GM18951 (cell line): Measurements from ENCODE around the gene HBM.
"Not testable (repeated sequence)": the region's sequence is repeated elsewhere in the genome, so short reads cannot be mapped to it uniquely, and the experiment has no call there.

Source experiments
- POLR2A ChIP-seq: IDR thresholded peaks from 4 replicates; pipeline ENCODE4 v1.6.1; 2011; ENCODE audit warnings: mild to moderate bottlenecking; ENCODE audit not compliant: insufficient read length, insufficient read depth; ENCODE audit errors: extremely low read depth
- in situ Hi-C: fragments of 300-500 bp; cut with MboI; formaldehyde crosslinking; loops from one replicate; pipeline ENCODE4 v1.12.0; 2022; ENCODE audit warnings: low sequenced_read_pairs, mixed read lengths, inconsistent platforms; ENCODE audit not compliant: unreplicated experiment

The HBM gene

DNA sequence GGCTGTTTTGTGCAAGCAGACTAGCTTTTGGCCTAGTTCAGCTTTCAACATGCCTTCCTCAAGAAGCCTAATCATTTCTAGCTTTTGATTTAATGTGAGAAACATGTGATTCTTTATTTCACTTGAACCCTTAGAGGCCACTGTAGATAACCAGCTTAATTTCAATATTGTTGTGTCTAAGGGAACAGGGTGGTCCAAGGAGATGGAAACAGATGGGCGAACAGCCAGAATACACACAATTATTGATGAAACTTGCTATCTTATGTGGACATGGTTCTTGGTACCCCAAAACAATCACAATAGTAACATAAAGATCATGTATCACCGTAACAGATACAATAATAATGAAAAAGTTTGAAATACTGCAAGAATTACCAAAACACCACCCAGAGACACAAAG lies 32.1 kb upstream of the HBM start:
- in situ Hi-C loops: no loop called here
- no peak for TF ChIP-seq POLR2A

DNA sequence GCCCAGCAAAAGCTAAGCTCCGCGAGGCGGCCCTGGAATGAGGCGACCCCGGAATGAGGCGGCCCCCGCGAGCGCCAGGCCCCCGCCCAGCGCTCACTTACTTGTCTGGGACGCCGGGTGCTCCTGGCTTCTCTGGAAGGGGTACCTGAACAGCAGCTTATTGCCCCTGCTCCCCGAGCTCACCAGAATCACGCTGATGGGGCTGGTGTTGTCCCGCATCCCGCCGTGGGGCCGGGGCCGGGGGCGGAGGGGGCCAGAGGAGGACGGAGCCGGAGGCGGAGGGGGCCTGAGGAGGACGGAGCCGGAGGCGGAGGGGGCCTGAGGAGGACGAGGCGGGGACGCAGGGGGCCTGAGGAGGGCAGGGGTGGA lies 27.7 kb upstream of the HBM start:
- TF ChIP-seq POLR2A: no peak
- in situ Hi-C loops: no loop called here

DNA sequence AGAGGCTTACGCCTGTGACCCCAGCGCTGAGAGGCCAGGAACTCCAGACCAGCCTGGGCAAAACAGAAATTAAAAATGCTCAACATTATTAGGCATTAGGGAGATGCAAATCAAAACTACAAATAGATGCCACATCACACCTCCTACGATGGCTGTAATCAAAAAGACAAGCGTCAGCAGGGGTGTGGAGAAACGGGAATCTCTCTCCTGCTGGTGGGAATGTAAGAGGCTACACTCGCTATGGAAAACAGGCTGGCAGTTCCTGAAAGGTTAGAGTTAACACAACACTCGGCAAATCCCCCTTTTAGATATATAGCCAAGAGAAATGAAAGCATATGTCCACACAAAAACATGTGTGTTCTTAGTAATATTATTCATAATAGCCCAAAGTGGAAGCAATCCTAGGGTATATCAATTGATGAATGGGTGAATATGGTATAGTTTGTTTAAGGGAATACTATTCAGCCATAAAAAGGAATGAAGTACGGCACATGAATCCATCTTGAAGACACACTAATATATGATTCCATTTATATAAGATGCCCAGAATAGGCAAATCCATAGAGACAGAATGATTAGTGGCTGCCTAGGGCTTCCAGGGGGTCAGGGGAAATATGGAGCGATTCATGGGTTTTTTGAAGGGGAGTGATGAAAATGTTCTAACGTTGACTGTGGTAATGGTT lies 25.5 kb upstream of the HBM start:
- in situ Hi-C loops: no loop called here
- TF ChIP-seq POLR2A: no peak

DNA sequence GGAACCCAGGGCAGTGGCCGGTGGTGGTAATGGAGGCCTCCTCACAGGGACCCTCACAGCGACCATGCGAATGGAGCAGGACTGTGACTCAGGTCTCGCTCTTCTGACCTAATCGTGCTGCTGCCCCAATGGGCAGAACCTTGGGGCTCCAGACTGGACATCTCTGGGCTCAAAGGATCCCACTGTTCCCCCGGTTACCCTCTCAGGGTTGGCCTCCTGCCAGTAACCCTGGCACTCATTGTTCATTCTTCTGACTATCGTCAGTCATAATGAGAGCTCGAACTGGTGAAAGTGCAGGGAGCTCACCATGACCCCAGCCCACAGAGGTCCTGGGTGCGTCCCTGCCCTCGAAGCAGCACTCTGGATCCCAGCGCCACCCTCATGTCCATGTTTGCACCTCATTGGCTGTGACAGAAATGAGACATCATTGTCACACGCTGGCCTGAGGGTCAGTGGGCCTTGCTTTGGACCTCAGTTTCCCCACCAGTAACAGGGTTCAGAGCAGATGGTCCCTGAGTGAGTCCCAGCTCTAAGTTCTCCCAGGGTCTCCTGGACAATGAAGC lies 23.3 kb upstream of the HBM start:
- TF ChIP-seq POLR2A: no peak
- in situ Hi-C loops: no loop called here

DNA sequence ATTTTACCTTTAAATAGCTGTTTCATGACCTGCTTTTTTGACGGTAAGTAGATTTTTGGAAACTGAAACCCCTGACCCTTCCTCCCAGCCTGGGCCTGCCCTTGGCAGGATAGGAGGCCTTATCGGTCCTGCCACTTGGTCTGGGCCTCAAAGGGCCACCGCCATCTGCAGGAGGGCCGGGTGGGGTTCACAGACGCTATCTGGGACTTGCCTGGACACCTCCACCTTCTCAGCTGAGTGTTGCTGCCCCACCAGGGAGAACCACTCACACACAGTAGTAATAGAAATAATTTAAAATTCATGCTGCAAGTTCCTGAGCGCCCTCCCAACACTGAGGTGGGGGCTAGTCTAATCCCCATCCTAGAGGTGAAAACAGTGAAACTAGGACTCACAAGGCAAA lies 22.7 kb upstream of the HBM start:
- TF ChIP-seq POLR2A: no peak
- in situ Hi-C loops: no loop called here

DNA sequence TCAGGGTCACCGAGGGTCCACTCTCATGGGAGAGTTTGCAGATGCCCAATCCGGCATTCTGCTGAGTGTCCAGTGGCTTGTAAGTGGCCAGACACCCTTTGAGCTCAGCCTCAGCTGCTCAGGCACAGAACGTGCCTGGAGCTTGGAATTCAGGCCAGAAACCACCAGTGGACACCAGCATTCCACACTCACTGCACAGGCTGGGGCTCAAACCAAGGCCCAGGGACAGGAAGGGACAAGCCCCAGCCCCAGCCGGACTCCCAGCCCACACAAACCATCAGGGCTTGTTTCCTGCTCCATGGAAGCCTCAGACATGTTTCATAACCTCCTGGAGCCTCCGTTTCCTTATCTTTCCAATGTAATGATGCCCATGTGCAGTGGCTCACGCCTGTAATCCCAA lies 22.3 kb upstream of the HBM start:
- no peak for TF ChIP-seq POLR2A
- in situ Hi-C loops: no loop called here

DNA sequence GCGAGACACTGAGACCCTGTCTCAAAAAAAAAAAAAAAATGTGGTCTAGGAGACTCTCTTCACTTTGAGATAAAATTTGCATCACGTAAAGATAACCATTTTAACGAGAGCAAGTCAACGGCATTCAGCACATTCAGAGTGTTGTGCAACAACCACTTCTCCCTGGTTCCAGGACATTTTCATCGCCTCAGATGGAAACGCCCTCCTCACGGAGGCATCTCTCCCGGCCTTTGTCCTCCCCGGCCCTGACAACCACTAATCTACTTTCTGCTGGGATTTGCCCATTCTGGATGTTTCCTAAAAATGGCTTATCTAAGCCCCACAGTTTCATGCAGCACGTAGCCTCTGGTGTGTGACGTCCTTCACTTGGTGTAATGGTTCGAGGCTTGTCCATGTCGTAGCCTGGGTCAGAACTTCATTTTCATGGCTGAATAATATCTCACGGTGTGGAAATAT lies 21.0 kb upstream of the HBM start:
- TF ChIP-seq POLR2A: no peak
- in situ Hi-C loops: no loop called here

DNA sequence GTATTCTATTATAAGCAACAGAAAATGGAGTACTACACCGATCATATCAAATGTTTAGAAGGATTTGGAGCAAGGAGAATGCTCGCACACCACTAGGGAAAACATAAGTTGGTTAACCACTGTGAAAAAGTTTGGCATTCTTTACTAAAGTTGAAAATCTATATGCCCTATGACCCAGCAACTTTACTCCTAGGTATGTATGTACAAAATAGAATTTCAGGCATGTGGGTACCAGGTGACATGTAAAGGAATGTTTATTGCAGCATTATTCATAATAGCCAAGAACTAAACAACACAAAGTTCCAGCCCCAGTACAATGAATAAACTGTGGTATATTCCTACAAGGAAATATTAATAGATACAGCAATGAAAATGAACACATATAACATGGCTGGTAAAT lies 19.1 kb upstream of the HBM start:
- in situ Hi-C loops: no loop called here
- no peak for TF ChIP-seq POLR2A

DNA sequence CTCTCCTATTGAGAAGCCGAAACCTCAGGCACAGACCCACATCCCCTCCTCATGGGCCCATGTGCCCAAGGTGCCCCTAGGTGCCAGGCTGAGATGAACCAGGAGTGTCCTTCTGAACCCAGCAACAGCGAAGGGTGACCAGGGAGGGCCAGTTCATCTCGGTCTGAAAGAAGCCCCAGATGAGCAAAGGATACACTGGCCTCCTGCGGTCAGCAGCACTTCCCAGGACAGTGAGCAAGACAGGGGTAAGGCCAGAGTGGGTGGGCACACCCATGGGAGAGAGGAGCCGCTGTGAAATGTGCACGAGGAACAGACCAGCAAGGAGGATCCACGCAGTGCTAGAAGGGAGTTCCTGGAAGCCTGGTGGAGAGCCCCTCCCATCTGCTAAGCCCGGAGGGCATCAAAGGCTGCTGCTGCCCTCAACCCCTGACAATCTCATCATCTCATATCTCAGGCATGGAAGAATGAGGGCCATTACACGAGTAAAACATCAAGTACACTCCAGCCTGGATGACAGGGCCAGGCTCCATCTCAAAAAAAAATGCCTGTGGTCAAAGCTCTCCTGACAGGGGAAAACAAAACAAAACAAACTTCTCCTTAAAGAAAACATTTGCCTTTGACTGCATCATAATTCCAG lies 16.6 kb upstream of the HBM start:
- TF ChIP-seq POLR2A: no peak
- in situ Hi-C loops: no loop called here

DNA sequence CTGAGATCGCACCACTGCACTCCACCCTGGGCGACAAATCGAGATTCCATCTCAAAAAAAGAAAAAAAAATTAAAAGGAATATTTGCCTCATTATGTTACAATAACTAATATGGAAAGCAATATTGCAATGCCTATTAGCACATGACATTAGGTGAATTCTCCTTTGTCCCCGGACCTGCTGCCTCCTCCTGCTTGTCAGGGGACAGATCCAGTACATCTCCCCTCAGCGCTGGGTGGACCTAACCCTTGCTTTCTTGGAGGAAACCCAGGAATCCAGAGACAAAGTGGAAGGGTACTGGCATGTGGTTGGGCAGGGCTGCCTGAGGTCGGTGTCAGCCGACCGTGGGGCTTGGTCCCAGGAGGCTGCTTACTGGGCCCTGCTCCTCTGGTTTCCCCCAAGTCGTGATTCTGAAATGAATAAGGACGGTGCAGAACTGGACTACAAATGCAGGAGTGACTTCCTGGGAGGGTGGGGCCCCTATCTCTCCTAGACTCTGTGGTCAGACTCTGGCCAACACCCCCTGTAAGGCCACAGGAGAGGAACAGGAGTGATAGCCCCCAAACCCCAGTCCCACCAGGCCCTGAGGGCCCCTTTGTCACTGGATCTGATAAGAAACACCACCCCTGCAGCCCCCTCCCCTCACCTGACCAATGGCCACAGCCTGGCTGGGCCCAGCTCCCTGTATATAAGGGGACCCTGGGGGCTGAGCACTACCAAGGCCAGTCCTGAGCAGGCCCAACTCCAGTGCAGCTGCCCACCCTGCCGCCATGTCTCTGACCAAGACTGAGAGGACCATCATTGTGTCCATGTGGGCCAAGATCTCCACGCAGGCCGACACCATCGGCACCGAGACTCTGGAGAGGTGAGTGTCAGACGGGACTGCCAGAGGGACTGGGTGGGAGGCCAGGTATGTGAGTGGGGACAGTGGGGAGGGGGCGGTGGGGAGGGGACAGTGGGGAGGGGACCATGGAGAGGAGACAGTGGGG lies 13.3 kb upstream of the HBM start, which contains the start of gene HBZ:
Gene HBZ (plus strand): TSS at position 504 of the 988 bp plus-strand sequence. CDS start 266 bp downstream, at position 770.
- no peak for TF ChIP-seq POLR2A
- in situ Hi-C loops: no loop called here

DNA sequence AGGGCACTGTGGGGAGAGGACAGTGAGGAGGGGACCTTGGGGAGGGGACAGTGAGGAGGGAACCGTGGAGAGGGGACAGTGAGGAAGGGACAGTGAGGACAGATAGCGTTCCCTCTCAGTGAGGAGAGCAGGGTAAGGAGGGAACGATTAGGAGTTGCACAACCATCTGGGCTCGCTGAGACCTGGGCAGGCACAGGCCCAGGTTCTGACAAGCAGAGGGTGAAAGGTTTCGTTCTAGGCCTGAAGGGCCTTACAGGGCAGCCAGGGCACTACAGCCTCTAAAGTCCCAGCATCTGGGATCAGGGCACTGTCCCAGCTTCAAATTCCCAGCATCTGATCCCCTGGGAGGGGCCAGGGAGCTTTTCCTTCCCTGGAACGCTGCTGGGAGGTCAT lies 12.7 kb upstream of the HBM start:
- in situ Hi-C loops: not testable (repeated sequence)

DNA sequence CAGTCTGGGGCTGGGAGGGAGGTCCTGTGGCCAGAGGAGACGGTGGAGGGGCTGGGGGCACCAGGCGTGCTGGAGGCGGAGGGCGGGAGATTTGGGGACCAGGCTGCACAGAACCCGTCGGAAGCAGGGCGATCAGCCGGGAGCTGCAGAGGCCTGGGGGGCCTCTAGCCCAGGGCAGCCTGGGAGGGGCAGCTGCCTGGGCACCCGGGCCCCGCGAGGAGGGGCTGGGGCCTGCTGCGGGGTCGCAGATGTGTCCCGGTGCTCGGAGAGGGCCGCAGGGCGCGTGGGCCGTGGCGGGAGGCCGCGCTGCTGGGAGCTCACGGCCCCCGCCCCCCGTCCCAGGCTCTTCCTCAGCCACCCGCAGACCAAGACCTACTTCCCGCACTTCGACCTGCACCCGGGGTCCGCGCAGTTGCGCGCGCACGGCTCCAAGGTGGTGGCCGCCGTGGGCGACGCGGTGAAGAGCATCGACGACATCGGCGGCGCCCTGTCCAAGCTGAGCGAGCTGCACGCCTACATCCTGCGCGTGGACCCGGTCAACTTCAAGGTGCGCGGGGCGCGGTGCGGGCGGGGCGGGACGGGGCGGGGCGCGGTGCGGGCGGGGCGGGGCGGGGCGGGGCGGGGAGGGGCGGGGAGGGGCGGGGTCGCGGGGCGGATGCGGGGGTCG lies 12.1 kb upstream of the HBM start:
- in situ Hi-C loops: not testable (repeated sequence)
